Measurements from ENCODE around the gene SVEP1. TPM values are rescaled to one million over a fixed set of nuclear protein-coding genes. Genes with fewer than 3 reads are reported as not detected.

SVEP1 gene
- total RNA-seq, 2 donors from 2014 or later: 32.0 to 53.6 TPM

DNA sequence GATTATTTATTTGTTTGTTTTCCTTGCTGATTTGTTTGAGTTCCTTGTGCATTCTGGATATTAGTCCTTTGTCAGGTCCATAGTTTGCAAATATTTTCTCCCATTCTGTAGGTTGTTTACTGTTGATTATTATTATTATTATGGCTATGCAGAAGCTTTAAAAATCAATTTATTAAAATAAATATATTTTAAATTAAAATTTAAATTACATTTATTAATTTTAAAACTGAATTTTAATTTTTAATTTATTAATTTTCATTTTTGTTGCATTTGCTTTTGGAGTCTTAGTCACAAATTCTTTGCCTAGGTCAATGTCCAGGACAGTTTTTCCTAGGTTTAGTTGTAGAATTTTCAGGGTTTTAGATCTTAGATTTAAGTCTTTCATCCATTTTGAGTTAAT lies 50.9 kb downstream of the SVEP1 start:
- Histone ChIP-seq H3K4me3 (no peak overlapping the region), H3K4me1 (ENCODE audit: control insufficient read depth in 1 of 2, low read depth in 2 of 2) (peaks cover 0 to 9% of the 10 kb centered on the region in 2 donors), H3K9me3 (no peaks in the 10 kb centered on the region), H3K27ac (no peak overlapping the region), H3K36me3 (no peaks in the 10 kb centered on the region), H3K27me3 (replicated peaks; ENCODE audit: insufficient read depth) (no peaks in the 10 kb centered on the region)
- DNase-seq (ENCODE audit: low spot score) (no peak), ATAC-seq (ENCODE audit: insufficient number of reproducible peaks, low FRiP score, low read depth) (no peak)
- TF ChIP-seq, protein P1, sequence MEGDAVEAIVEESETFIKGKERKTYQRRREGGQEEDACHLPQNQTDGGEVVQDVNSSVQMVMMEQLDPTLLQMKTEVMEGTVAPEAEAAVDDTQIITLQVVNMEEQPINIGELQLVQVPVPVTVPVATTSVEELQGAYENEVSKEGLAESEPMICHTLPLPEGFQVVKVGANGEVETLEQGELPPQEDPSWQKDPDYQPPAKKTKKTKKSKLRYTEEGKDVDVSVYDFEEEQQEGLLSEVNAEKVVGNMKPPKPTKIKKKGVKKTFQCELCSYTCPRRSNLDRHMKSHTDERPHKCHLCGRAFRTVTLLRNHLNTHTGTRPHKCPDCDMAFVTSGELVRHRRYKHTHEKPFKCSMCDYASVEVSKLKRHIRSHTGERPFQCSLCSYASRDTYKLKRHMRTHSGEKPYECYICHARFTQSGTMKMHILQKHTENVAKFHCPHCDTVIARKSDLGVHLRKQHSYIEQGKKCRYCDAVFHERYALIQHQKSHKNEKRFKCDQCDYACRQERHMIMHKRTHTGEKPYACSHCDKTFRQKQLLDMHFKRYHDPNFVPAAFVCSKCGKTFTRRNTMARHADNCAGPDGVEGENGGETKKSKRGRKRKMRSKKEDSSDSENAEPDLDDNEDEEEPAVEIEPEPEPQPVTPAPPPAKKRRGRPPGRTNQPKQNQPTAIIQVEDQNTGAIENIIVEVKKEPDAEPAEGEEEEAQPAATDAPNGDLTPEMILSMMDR (IDR thresholded peaks at IDR 0.05): no peak

DNA sequence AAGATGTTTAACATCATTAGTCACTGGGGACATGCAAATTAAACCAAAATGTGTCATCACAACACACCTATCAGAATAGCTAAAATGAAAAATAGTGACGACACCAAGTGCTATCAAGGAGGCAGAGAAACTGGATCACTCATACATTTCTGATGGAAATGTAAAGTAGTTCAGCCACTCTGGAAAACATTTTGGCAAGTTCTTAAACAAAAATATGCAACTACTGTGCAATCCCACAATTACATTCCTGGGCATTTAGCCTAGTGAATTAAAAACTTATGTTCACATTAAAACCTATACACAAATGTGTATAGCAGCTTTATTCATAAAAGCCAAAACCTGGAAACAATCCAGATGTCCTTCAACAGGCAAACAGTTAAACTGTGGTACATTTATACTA lies 53.1 kb downstream of the SVEP1 start:
- H3K9me3 ChIP-seq: no peaks in the 10 kb centered on the region
- no peak overlapping the region for H3K27ac ChIP-seq
- H3K4me3 ChIP-seq: no peak overlapping the region
- no peaks in the 10 kb centered on the region for H3K27me3 ChIP-seq (replicated peaks; ENCODE audit: insufficient read depth)
- peaks cover 0 to 3% of the 10 kb centered on the region in 2 donors for H3K4me1 ChIP-seq (ENCODE audit: control insufficient read depth in 1 of 2, low read depth in 2 of 2)
- TF ChIP-seq, protein P1 (IDR thresholded peaks at IDR 0.05): no peak
- no peak for ATAC-seq (ENCODE audit: insufficient number of reproducible peaks, low FRiP score, low read depth)
- H3K36me3 ChIP-seq: no peaks in the 10 kb centered on the region
- DNase-seq (ENCODE audit: low spot score): no peak

DNA sequence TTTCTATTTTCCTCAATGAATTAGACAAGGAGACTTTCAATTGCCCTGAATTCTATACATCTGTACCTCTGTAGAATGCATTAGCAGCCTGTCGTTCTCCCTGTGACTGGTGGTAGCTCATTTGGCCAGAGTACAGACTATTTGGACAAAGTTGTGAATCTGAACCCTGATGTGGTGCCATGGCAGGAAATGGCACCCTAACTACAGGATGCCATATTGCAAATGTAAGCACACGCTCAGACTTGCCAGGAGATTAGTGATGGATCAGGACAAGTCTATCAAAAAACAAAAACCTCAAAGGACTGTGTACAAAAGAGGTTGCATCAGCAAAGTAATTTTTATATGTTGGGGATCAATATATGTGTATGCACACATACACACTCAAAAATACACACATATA lies 58.3 kb downstream of the SVEP1 start:
- H3K9me3 ChIP-seq: no peaks in the 10 kb centered on the region
- no peaks in the 10 kb centered on the region for H3K36me3 ChIP-seq
- peak overlapping the region in 1 of 2 donors; percentile 44 for H3K27ac ChIP-seq
- DNase-seq (ENCODE audit: low spot score): no peak
- H3K4me3 ChIP-seq: no peak overlapping the region
- ATAC-seq (ENCODE audit: insufficient number of reproducible peaks, low FRiP score, low read depth): no peak
- H3K4me1 ChIP-seq (ENCODE audit: control insufficient read depth in 1 of 2, low read depth in 2 of 2): peaks cover 13 to 26% of the 10 kb centered on the region in 2 donors
- no peaks in the 10 kb centered on the region for H3K27me3 ChIP-seq (replicated peaks; ENCODE audit: insufficient read depth)
- TF ChIP-seq, protein P1 (IDR thresholded peaks at IDR 0.05): no peak

DNA sequence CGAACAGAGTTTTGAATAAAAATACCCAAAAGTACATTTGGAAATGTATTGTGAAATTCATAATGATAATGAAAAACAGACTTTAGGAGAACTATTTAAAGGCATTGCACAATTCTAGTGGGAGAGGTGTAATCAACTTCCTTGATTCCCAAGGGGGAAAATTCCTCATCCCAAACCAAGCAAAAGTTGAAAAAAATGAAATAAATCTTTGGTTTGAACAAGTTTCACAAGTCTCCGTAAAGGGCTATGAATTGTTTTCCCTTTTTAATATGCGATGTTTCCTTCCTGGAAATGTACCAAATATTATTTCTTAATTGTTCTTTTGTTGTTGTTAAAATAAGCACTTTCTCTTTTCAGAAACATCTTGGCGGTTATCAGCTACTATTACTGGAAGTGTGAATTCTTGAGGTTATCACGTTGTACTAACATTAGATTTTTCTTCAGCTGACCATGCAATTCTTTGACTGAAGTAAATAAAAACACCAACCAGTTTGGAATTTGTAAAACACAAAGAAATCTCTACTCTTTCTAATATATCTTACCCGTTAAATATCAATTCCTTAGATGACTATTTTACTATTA lies 59.3 kb downstream of the SVEP1 start:
- Histone ChIP-seq H3K27ac (peak overlapping the region in 1 of 2 donors; percentile 44), H3K27me3 (replicated peaks; ENCODE audit: insufficient read depth) (no peaks in the 10 kb centered on the region), H3K4me3 (peak overlapping the region; percentile 44), H3K9me3 (no peaks in the 10 kb centered on the region), H3K4me1 (ENCODE audit: control insufficient read depth in 1 of 2, low read depth in 2 of 2) (peaks cover 13 to 26% of the 10 kb centered on the region in 2 donors), H3K36me3 (no peaks in the 10 kb centered on the region)
- TF ChIP-seq, protein P1 (IDR thresholded peaks at IDR 0.05): no peak
- ATAC-seq (ENCODE audit: insufficient number of reproducible peaks, low FRiP score, low read depth) (no peak), DNase-seq (ENCODE audit: low spot score) (no peak)

DNA sequence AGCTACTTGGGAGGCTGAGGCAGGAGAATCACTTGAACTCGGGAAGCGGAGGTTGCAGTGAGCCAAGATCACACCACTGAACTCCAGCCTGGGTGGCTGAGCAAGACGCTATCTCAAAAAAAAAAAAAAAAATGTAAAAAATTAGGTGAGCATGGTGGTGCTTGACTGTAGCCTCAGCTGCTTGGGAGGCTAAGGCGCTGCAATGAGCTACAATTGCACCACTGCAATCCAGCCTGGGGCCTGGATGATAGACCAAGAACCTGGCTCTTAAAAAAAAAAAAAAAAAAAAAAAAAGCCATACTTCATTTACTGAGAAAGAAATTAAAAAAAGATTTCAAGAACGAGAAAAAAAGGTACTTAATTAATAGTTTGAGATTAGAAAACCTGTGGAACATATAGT lies 62.1 kb downstream of the SVEP1 start:
- TF ChIP-seq, protein P1 (IDR thresholded peaks at IDR 0.05): no peak
- H3K4me1 ChIP-seq (ENCODE audit: control insufficient read depth in 1 of 2, low read depth in 2 of 2): peaks cover 13 to 26% of the 10 kb centered on the region in 2 donors
- DNase-seq (ENCODE audit: low spot score) (no peak), ATAC-seq (ENCODE audit: insufficient number of reproducible peaks, low FRiP score, low read depth) (no peak)
- H3K27ac ChIP-seq: no peak overlapping the region
- no peaks in the 10 kb centered on the region for H3K36me3 ChIP-seq
- no peaks in the 10 kb centered on the region for H3K27me3 ChIP-seq (replicated peaks; ENCODE audit: insufficient read depth)
- H3K4me3 ChIP-seq: no peak overlapping the region
- no peaks in the 10 kb centered on the region for H3K9me3 ChIP-seq

Data from thoracic aorta (tissue), 2 donors.